Left lobe of liver (tissue), 2 donors: ENCODE data around the gene ARID1A. TPM values are rescaled to one million over a fixed set of nuclear protein-coding genes. Genes with fewer than 3 reads are reported as not detected.

Experiments
- ATAC-seq: fragments of 200-7000 bp; cut with Tn5 transposase; one replicate; pipeline ENCODE4 v1.9.1; 2020; ENCODE audit warnings: mild to moderate bottlenecking, moderate library complexity
- DNase-seq: peaks from one replicate; pipeline ENCODE4 v3.0.0-alpha.2; 2020; ENCODE audit warnings: low spot score
- total RNA-seq: library from RNA; stranded (reverse); gene quantifications from one replicate; pipeline ENCODE4 v1.2.1, GENCODE V29; 2021
- donor health status: DM: no; HTN: no; CAD: no; lungs with moderate emphysema.
- donor health status: DM: no; HTN: yes; CAD: no.

Gene ARID1A
- total RNA-seq, 1 donor from 2014 or later: 27.0 TPM

DNA sequence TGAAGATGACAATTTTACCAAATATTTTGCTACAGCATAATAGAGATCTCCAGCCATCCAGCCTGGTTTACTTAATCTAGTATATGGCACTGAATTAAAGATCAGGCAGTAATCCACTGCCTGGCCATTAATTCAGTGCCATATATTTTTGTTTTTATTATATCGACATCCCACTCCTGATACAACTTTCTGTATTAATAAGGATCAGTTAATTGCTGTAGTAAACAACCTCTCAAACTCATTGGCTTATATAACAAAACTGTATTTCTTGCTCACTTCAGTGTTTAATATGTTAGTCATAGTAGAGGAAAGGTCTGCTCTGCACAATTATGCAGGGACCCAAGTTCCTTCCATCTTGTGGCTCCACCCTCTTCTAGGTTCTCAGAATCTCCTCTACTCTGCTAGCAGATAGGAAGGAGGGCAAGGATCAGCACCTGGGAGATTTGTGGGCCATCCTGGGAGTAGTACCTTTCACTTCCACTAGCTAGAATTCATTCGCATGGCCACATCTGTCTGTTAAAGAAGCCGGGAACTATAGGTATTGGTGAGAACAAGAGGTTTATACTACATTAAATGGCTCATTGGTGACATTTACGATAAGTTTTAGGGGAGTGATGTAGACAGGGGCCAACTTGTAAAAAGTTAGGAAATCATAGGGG is 127.1 kb downstream of the ARID1A start:
- no peak for DNase-seq
- no peak for ATAC-seq

GRCh38 chr1:26824731-26825130 is 128.9 kb downstream of the ARID1A start:
- ATAC-seq (no peak), DNase-seq (no peak)

DNA sequence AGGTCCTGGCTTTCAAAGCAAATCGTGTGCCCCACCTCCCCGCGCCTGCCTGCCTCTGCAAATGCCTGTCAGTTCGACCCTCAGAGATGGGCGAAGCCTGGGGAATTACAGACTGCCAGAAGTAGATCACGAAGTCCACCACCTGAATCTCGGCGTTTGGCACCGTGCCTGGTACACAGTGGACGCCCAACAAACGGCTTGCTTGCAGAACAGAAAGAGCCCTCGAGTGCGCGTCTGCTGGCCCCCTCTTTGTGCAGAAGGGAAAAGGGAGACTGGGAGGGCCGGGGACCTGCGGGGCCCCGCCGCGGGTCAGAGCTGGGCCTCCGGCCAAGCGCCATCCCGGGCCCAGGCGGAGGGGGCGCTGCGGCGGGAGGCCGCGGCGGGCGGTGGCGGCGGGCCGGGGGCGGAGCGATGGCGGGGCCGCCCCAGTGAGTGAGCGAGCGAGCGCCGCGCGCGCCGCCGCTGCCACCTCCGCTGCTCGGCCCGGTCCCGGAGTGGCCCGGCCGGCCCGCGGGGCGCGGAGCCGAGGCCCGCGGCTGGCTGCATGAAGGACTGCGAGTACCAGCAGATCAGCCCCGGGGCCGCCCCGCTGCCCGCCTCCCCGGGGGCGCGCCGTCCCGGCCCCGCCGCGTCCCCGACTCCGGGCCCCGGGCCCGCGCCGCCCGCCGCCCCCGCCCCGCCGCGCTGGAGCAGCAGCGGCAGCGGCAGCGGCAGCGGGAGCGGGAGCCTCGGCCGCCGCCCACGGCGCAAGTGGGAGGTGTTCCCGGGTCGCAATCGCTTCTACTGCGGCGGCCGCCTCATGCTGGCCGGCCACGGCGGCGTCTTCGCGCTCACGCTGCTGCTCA is 130.7 kb downstream of the ARID1A start, which contains the start of gene ZDHHC18:
ZDHHC18 (plus strand) TSS at position 428 of the 845 bp plus-strand sequence; CDS start at position 545, 117 bp downstream.
- ATAC-seq (peak; percentile 90), DNase-seq (peak; percentile 83)

DNA sequence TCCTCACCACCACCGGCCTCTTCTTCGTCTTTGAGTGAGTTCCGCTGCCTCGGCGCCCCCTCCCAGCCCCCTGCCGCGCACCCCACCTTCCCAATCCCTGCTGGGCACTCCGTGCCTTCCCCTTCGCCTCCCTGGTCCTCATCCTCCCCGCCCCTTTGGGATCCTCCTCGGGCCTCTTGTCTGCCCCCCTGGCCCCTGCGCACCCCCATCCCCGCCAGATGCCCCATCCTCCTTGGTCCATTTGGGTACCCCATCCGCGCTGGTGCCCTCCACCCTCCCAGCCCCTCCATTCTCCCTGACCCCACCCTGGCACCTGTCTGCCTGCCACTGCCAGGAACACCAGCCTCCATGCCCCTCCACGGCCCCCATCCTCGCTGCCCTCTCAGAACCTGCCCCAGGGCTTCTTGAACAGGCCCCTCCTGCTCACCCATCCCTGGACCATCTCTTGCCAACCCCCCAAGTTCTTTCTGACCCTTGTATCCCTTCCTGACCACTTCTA is 131.3 kb downstream of the ARID1A start:
- ATAC-seq (no peak), DNase-seq (no peak)

DNA sequence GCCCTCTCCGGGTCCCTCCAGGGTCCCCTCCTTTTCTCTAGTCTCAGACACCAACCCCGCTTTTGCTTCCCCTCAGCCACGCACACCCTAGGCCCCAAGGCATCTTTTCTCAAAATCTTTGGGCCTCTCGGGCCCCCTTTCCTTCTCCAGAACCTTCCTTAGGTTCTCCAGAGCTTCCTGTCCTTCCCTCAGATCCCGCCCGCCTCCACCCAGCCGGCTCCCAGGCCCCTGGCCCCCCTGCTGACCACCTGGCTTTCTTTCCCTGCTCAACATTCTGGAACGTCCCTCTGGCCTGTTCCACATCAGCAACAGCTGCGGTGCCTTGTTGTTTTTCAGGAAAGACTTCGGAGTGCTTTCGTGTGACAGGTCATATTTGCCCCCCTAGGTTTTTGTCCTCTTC is 131.8 kb downstream of the ARID1A start:
- no peak for DNase-seq

DNA sequence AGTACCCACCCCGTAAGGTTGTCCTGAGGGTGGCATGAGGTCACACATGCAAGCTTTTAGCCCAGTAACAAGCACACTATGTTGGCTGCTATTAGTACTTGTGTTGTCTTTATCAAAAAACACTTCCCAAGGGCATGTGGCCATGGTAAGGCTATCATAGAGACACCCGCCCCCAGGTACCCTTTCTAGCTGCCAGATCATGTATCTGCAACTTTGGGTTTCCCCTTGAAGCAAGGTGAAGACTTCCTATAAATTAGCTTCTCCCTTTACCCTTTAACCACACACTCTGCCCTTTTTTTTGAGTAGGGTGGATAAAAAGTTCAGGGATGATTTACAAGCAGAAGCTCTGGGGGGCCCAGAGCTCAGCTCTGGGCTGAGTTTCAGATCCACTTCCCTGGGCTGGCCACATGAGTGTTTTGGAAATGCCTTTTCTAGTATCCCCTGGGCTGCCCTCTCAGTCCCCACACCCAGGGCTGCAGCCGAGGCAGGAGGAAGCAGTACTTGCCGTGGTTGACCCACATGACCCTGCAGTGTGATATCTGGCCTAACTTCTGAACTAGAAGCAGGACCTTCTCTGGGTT is 132.7 kb downstream of the ARID1A start:
- ATAC-seq: peak; percentile 4
- no peak for DNase-seq

More for the DNA sequence above, 131.8 kb downstream of the ARID1A start:
- no peak for ATAC-seq

DNA sequence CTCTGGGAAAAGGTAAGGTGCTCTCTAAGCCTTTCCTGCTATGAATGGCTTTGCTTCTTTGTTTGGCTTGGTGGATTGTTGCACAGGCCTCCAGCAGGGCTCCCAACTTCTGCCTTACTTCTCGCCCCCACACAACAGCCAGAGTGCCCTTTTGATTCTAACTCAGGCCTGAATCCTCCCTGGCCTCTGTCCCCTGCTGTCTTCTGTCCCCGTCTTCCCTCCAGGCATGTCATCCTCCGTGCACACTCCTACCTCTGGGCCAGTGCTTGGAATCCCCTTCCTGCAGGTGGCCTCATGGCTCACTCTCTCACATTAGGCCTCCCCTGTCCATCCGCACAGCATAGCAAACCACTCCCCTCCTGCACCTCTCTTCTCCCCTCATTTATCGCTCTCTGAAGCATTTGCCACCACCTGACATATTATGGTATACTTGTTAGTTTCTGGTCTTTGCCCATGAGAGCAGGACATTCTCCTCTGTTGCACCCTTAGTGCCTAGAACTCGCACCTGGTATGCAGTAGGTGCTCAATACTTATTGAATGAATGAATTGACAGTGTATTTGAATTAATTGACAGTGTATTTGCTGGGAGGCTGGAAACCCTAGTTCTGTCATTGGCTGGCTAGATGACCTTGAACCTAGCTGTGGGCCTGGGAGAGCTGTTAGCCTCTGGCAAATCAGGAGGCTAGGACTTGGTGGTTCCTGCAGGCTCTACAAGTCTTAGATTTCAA is 133.5 kb downstream of the ARID1A start:
- ATAC-seq: no peak
- DNase-seq: no peak

- DNase-seq (no peak), ATAC-seq (no peak)
Measured at GRCh38 chr1:26831059-26831458, 135.2 kb downstream of the ARID1A start.

Other genes with a start within 250 kb of the ARID1A start
- gene HMGN2, start 223.6 kb upstream of the ARID1A start, total RNA-seq: 84.3 TPM
- gene RPS6KA1, start 166.3 kb upstream of the ARID1A start, total RNA-seq: 12.9 TPM
- 30.8 TPM for gene PIGV, start 91.9 kb downstream of the ARID1A start, total RNA-seq
- 10.3 TPM for gene ZDHHC18, start 130.7 kb downstream of the ARID1A start, total RNA-seq
- 0.40 TPM for gene SFN, start 167.1 kb downstream of the ARID1A start, total RNA-seq
- 15.9 TPM for gene GPN2, start 194.3 kb downstream of the ARID1A start, total RNA-seq
- 7.1 TPM for gene GPATCH3, start 204.5 kb downstream of the ARID1A start, total RNA-seq
- 79.2 TPM for gene NR0B2, start 218.0 kb downstream of the ARID1A start, total RNA-seq
- 43.2 TPM for gene NUDC, start 225.7 kb downstream of the ARID1A start, total RNA-seq